Endothelial cell of umbilical vein (primary cell): Measurements from ENCODE around the gene ANKRD28. TPM values are rescaled to one million over a fixed set of nuclear protein-coding genes. Genes with fewer than 3 reads are reported as not detected.

ENCODE experiments used
- BruUV-seq: library from RNA; stranded (reverse); fragments of 400-500 nt; replicated peaks from 2 replicates; lab custom pipeline; 2021; lab: Mats Ljungman, UMichigan
- CTCF ChIA-PET: fragments of 300-600, 350-600 bp; sonication (Branson Sonifier 250); formaldehyde crosslinking; loops from one replicate; lab custom pipeline; 2021; ENCODE audit warnings: antibody characterized with exemption, inconsistent platforms; lab: Charles Lee
- POLR2A ChIA-PET: fragments of 300-600, 350-600 bp; sonication (Branson Sonifier 250); formaldehyde crosslinking; loops from one replicate; lab custom pipeline; 2021; ENCODE audit warnings: antibody characterized with exemption, inconsistent platforms; lab: Charles Lee
- DNase-seq: peaks from one replicate; pipeline ENCODE4 v3.0.0-alpha.2; 2011; ENCODE audit warnings: low read depth, low spot score
- FAIRE-seq: peaks from 2 replicates; lab custom pipeline; 2011; peaks lifted over from hg19 to GRCh38; lab: Jason Lieb, UNC
- H2AFZ ChIP-seq: 2 replicates; pipeline ENCODE4 v1.6.0; 2012; ENCODE audit warnings: low read depth, low read length, control low read depth, inconsistent platforms
- H3K27ac ChIP-seq: 2 replicates; pipeline ENCODE4 v1.5.1; 2011; ENCODE audit warnings: low read depth, mild to moderate bottlenecking, control low read depth, low read length, moderate library complexity; ENCODE audit not compliant: insufficient read depth
- H3K27me3 ChIP-seq, 2 experiments: 2 replicates each; pipeline versions ENCODE4 v1.6.0 to v1.6.1; 2011; ENCODE audit warnings: low read length in 2 of 2, mixed read lengths in 1 of 2; ENCODE audit not compliant: control insufficient read depth in 2 of 2, insufficient read depth in 2 of 2
- H3K36me3 ChIP-seq, 2 experiments: 2 replicates in 1 of 2; 3 replicates in 1 of 2; pipeline ENCODE4 v1.5.1; 2011; ENCODE audit warnings: low read length in 2 of 2, mild to moderate bottlenecking in 1 of 2, moderate library complexity in 1 of 2; ENCODE audit not compliant: control insufficient read depth in 2 of 2, insufficient read depth in 2 of 2; ENCODE audit errors: extremely low read depth in 1 of 2
- H3K4me1 ChIP-seq: 3 replicates; pipeline ENCODE4 v1.5.1; 2011; ENCODE audit warnings: mild to moderate bottlenecking, low read length; ENCODE audit not compliant: control insufficient read depth, insufficient read depth; ENCODE audit errors: extremely low read depth
- H3K4me2 ChIP-seq: 2 replicates; pipeline ENCODE4 v1.6.1; 2011; ENCODE audit warnings: low read length, control low read depth, mixed read lengths; ENCODE audit not compliant: insufficient read depth
- H3K4me3 ChIP-seq, 3 experiments: fragments of 200-600 bp in 1 of 3; sonication (generic), shearing (Covaris generic) in 1 of 3; replicated peaks in 1 of 3; 2 replicates each; pipeline ENCODE4 v1.5.1; 2011 to 2016; ENCODE audit warnings: control low read depth in 3 of 3, low read length in 3 of 3, mild to moderate bottlenecking in 2 of 3, inconsistent platforms in 1 of 3, low read depth in 1 of 3, moderate library complexity in 1 of 3; ENCODE audit not compliant: insufficient read depth in 1 of 3
- H3K79me2 ChIP-seq: 2 replicates; pipeline ENCODE4 v1.6.0; 2012; ENCODE audit warnings: low read length, inconsistent platforms; ENCODE audit not compliant: control insufficient read depth, insufficient read depth
- H3K9ac ChIP-seq: replicated peaks from 2 replicates; pipeline ENCODE3; 2011; ENCODE audit warnings: low read length, control low read depth; ENCODE audit not compliant: insufficient read depth; ENCODE audit errors: extremely low read depth
- H3K9me1 ChIP-seq: replicated peaks from 3 replicates; pipeline ENCODE4 v1.6.0; 2011; ENCODE audit warnings: mild to moderate bottlenecking, low read length; ENCODE audit not compliant: control insufficient read depth, insufficient read depth; ENCODE audit errors: extremely low read depth
- H3K9me3 ChIP-seq: replicated peaks from 2 replicates; pipeline ENCODE4 v1.5.1; 2012; ENCODE audit warnings: low read length, inconsistent platforms; ENCODE audit not compliant: control insufficient read depth, insufficient read depth
- H4K20me1 ChIP-seq: replicated peaks from 2 replicates; pipeline ENCODE3; 2011; ENCODE audit warnings: mild to moderate bottlenecking, low read length; ENCODE audit not compliant: control insufficient read depth, insufficient read depth; ENCODE audit errors: extremely low read depth
- FOS ChIP-seq: IDR thresholded peaks from 2 replicates; pipeline ENCODE4 v1.6.1; 2011; ENCODE audit warnings: mild to moderate bottlenecking, low read length, moderate library complexity, borderline replicate concordance; ENCODE audit not compliant: insufficient read depth
- GATA2 ChIP-seq: IDR thresholded peaks from 2 replicates; pipeline ENCODE4 v1.7.0; 2011; ENCODE audit warnings: low read depth, mild to moderate bottlenecking, moderate library complexity, mixed read lengths, low read length; ENCODE audit not compliant: insufficient read length, insufficient read depth
- JUN ChIP-seq: IDR thresholded peaks from 2 replicates; pipeline ENCODE4 v1.6.1; 2011; ENCODE audit warnings: borderline replicate concordance, low read depth; ENCODE audit not compliant: insufficient read length, insufficient read depth
- MYC ChIP-seq: IDR thresholded peaks from one replicate; pipeline ENCODE4 v1.6.1; 2011; ENCODE audit warnings: mild to moderate bottlenecking, low read depth, low read length
- POLR2A ChIP-seq: IDR thresholded peaks from 2 replicates; pipeline ENCODE4 v1.6.1; 2012; ENCODE audit warnings: low read depth, mild to moderate bottlenecking, control low read depth, low read length
- POLR2AphosphoS5 ChIP-seq: IDR thresholded peaks from 2 replicates; pipeline ENCODE4 v1.6.1; 2012; ENCODE audit warnings: low read depth, mild to moderate bottlenecking, control low read depth, low read length, moderate library complexity; ENCODE audit not compliant: insufficient read depth
- dilution Hi-C: fragments of 300-500 bp; cut with MboI; formaldehyde crosslinking; loops from one replicate; pipeline ENCODE4 v1.15.0; 2019; ENCODE audit warnings: low sequenced_read_pairs; ENCODE audit not compliant: extremely low pct_ligation_motif_present
- intact Hi-C: fragments of 100-400 bp; cut with micrococcal nuclease; formaldehyde crosslinking; loops from one replicate; pipeline ENCODE4 v1.10.0; 2022
- polyA plus RNA-seq, 4 experiments: library from polyadenylated mRNA; depleted of rRNA in 3 of 4; stranded (reverse) in 3 of 4; unstranded in 1 of 4; fragments of >200 nt; gene quantifications; 2 replicates each; pipeline versions ENCODE4 v1.2.1 to v1.2.3, GENCODE V29; 2011 to 2012; ENCODE audit warnings: missing spikeins in 1 of 4
- total RNA-seq: library from RNA; stranded (reverse); gene quantifications from 2 replicates; pipeline ENCODE4 v1.2.3, GENCODE V29; 2021
- TF ChIP-seq, protein P1 (sequence below), 2 donors: IDR thresholded peaks; 1 replicate in 1 of 2; 2 replicates in 1 of 2; pipeline ENCODE4 v1.5.1; 2011; ENCODE audit warnings: low read length in 2 of 2, mild to moderate bottlenecking in 2 of 2, moderate library complexity in 2 of 2, control low read depth in 1 of 2, inconsistent platforms in 1 of 2, low read depth in 1 of 2; ENCODE audit not compliant: insufficient read depth in 1 of 2; ENCODE audit errors: extremely low read depth in 1 of 2

The ANKRD28 gene
- total and polyA plus RNA-seq, 2 donors (not counting 3 experiments of a cell fraction or from before 2014, with no cell fraction given): 36.7 to 97.3 TPM

GRCh38 chr3:15647611-15648167, 150.1 kb downstream of the ANKRD28 start:
- DNase-seq (peak; percentile 98), FAIRE-seq (peak; percentile 98)
- Histone ChIP-seq H3K27me3 (no peaks in the 10 kb centered on the region), H3K4me3 (no peak overlapping the region), H3K9ac (peak overlapping the region; percentile 95), H4K20me1 (no peaks in the 10 kb centered on the region), H2AFZ (no peak overlapping the region), H3K36me3 (no peaks in the 10 kb centered on the region), H3K9me3 (no peaks in the 10 kb centered on the region), H3K9me1 (no peaks in the 10 kb centered on the region), H3K4me1 (peaks cover 46% of the 10 kb centered on the region), H3K4me2 (peak overlapping the region; percentile 70), H3K79me2 (no peaks in the 10 kb centered on the region), H3K27ac (peak overlapping the region; percentile 99)
- TF ChIP-seq FOS: peak; percentile 66
- TF ChIP-seq GATA2: peak; percentile 79
- TF ChIP-seq, protein P1, sequence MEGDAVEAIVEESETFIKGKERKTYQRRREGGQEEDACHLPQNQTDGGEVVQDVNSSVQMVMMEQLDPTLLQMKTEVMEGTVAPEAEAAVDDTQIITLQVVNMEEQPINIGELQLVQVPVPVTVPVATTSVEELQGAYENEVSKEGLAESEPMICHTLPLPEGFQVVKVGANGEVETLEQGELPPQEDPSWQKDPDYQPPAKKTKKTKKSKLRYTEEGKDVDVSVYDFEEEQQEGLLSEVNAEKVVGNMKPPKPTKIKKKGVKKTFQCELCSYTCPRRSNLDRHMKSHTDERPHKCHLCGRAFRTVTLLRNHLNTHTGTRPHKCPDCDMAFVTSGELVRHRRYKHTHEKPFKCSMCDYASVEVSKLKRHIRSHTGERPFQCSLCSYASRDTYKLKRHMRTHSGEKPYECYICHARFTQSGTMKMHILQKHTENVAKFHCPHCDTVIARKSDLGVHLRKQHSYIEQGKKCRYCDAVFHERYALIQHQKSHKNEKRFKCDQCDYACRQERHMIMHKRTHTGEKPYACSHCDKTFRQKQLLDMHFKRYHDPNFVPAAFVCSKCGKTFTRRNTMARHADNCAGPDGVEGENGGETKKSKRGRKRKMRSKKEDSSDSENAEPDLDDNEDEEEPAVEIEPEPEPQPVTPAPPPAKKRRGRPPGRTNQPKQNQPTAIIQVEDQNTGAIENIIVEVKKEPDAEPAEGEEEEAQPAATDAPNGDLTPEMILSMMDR (IDR thresholded peaks at IDR 0.05; ENCODE audit: extremely low read depth in 1 of 2, insufficient read depth in 1 of 2, low read depth in 1 of 2, low read length in 2 of 2): no peak
- TF ChIP-seq POLR2AphosphoS5: peak; percentile 93
- peak; percentile 90 for TF ChIP-seq JUN
- no peak for TF ChIP-seq MYC
- TF ChIP-seq POLR2A: peak; percentile 63
- POLR2A ChIA-PET: interaction anchor here (1.0 to 2.6 kb wide), 3 partner anchors 13 to 46 kb away, joined by 4 to 21 read pairs (median 16); partner anchors contain the start of genes BTD and HACL1
- dilution Hi-C loops (loop anchor here (25.0 kb wide), 1 partner anchor 415 kb away; no protein-coding TSS in a partner anchor), intact Hi-C loops (loop anchor here (1.0 to 2.0 kb wide), 7 partner anchors 11 to 413 kb away; partner anchors contain the start of gene ANKRD28)
- CTCF ChIA-PET: interaction anchor here (0.9 to 3.7 kb wide), 6 partner anchors 8 to 165 kb away, joined by 3 to 44 read pairs (median 6); partner anchors contain the start of gene ANKRD28
- BruUV-seq: no TSS peak
